Mesodermal cell (in vitro differentiated cells): ENCODE results near the gene ZNF554.
"Not testable (repeated sequence)": the region's sequence is repeated elsewhere in the genome, so short reads cannot be mapped to it uniquely, and the experiment has no call there.

Experiments
- H3K27ac ChIP-seq: 2 replicates; pipeline ENCODE4 v1.7.0; 2013; ENCODE audit warnings: mild to moderate bottlenecking, low read depth, low read length, moderate library complexity; ENCODE audit not compliant: severe bottlenecking
- H3K36me3 ChIP-seq: 2 replicates; pipeline ENCODE4 v1.7.1; 2013; ENCODE audit warnings: mild to moderate bottlenecking, low read length, moderate library complexity; ENCODE audit not compliant: control insufficient read depth, insufficient read depth
- H3K4me1 ChIP-seq: one replicate; pipeline ENCODE4 v1.7.1; 2013; ENCODE audit warnings: mild to moderate bottlenecking, low read length; ENCODE audit not compliant: insufficient read depth, control insufficient read depth, poor library complexity, severe bottlenecking
- H3K4me3 ChIP-seq: 2 replicates; pipeline ENCODE4 v1.7.0; 2013; ENCODE audit warnings: low read length, control low read depth, mild to moderate bottlenecking; ENCODE audit not compliant: insufficient read depth, poor library complexity, severe bottlenecking; ENCODE audit errors: extremely low read depth
- H3K9me3 ChIP-seq: 2 replicates; pipeline ENCODE4 v1.7.1; 2013; ENCODE audit warnings: mild to moderate bottlenecking, low read length, moderate library complexity; ENCODE audit not compliant: control insufficient read depth
- WGBS, 2 experiments: methylation state at CpG; one replicate each; pipeline ENCODE4 v1.1.5; 2013; ENCODE audit warnings: missing lambda C conversion rate in 2 of 2; ENCODE audit not compliant: insufficient coverage in 2 of 2; 5-methylcytosine and 5-hydroxymethylcytosine counted together

The ZNF554 gene

GRCh38 chr19:2854849-2855248, 35.2 kb downstream of the ZNF554 start:
- H3K36me3 ChIP-seq = peaks cover 59% of the 10 kb centered on the region

GRCh38 chr19:2856457-2857050, 36.9 kb downstream of the ZNF554 start:
- Histone ChIP-seq H3K4me1 (no peaks in the 10 kb centered on the region), H3K9me3 (peaks cover 56% of the 10 kb centered on the region), H3K36me3 (peaks cover 42% of the 10 kb centered on the region), H3K4me3 (no peak overlapping the region), H3K27ac (no peak overlapping the region)
- WGBS, 2 experiments = 96 to 97% methylated on average over 3 to 5 of the region's 5 CpGs

More at GRCh38 chr19:2854849-2855248, 35.2 kb downstream of the ZNF554 start:
- Histone ChIP-seq H3K4me3 (no peak overlapping the region), H3K9me3 (peaks cover 62% of the 10 kb centered on the region), H3K4me1 (no peaks in the 10 kb centered on the region), H3K27ac (no peak overlapping the region)
- WGBS, 2 experiments = 100% methylated on average over 1 of the region's 3 CpGs; no CpG with 5 or more reads in 1 of the 2 experiments

GRCh38 chr19:2858864-2859263, 39.2 kb downstream of the ZNF554 start:
- Histone ChIP-seq H3K4me3 (no peak overlapping the region), H3K27ac (no peak overlapping the region), H3K36me3 (peaks cover 19% of the 10 kb centered on the region), H3K9me3 (peaks cover 39% of the 10 kb centered on the region), H3K4me1 (no peaks in the 10 kb centered on the region)
- WGBS, 2 experiments = 92 to 99% methylated on average over 22 to 23 of the region's 27 CpGs

GRCh38 chr19:2863816-2864215, 44.1 kb downstream of the ZNF554 start:
- peaks cover 11% of the 10 kb centered on the region for H3K9me3 ChIP-seq
- H3K36me3 ChIP-seq = no peaks in the 10 kb centered on the region
- H3K27ac ChIP-seq = no peak overlapping the region
- H3K4me1 ChIP-seq = no peaks in the 10 kb centered on the region
- 85 to 86% methylated on average over 10 of the region's 10 CpGs for WGBS, 2 experiments
- H3K4me3 ChIP-seq = no peak overlapping the region

- WGBS, 2 experiments = 77 to 81% methylated on average over 11 to 12 of the region's 12 CpGs
- Histone ChIP-seq H3K4me3 (no peak overlapping the region), H3K4me1 (no peaks in the 10 kb centered on the region), H3K9me3 (peaks cover 3% of the 10 kb centered on the region), H3K36me3 (no peaks in the 10 kb centered on the region), H3K27ac (no peak overlapping the region)
These were observed 45.8 kb downstream of the ZNF554 start for GRCh38 chr19:2865334-2866100.

- 74 to 76% methylated on average over 5 to 8 of the region's 8 CpGs for WGBS, 2 experiments
- Histone ChIP-seq H3K4me3 (no peak overlapping the region), H3K9me3 (peaks cover 3% of the 10 kb centered on the region), H3K4me1 (no peaks in the 10 kb centered on the region), H3K36me3 (no peaks in the 10 kb centered on the region), H3K27ac (no peak overlapping the region)
These were observed 46.9 kb downstream of the ZNF554 start for GRCh38 chr19:2866495-2867024.

GRCh38 chr19:2867025-2867991, 47.6 kb downstream of the ZNF554 start, which contains the start of gene ZNF556:
TSS of gene ZNF556 (plus strand) at chr19:2867335. CDS start at chr19:2867422, 87 bp downstream.
- Histone ChIP-seq H3K9me3 (peaks cover 3% of the 10 kb centered on the region), H3K4me1 (no peaks in the 10 kb centered on the region), H3K27ac (no peak within 1 kb of the TSS), H3K4me3 (no peak within 1 kb of the TSS), H3K36me3 (no peaks in the 10 kb centered on the region)
- 83 to 89% methylated on average over 19 to 29 of the region's 36 CpGs for WGBS, 2 experiments

GRCh38 chr19:2869618-2870017, 50.0 kb downstream of the ZNF554 start:
- Histone ChIP-seq H3K36me3 (no peaks in the 10 kb centered on the region), H3K4me1 (no peaks in the 10 kb centered on the region), H3K9me3 (no peaks in the 10 kb centered on the region), H3K27ac (no peak overlapping the region), H3K4me3 (no peak overlapping the region)
- 87 to 94% methylated on average over 10 of the region's 10 CpGs for WGBS, 2 experiments

GRCh38 chr19:2872175-2872574, 52.5 kb downstream of the ZNF554 start:
- no CpG with 5 or more reads among the region's 11 CpGs for WGBS, 2 experiments
- not testable (repeated sequence) for H3K36me3 ChIP-seq, H3K4me1 ChIP-seq, H3K4me3 ChIP-seq, H3K27ac ChIP-seq
- peaks cover 12% of the 10 kb centered on the region for H3K9me3 ChIP-seq
